HG02981 (cell line): ENCODE data around the gene SESTD1.

Experiments used
- ATAC-seq: cut with Tn5 transposase; IDR thresholded peaks from one replicate; pipeline ENCODE4 v1.9.1; 2021; ENCODE audit warnings: mild to moderate bottlenecking, moderate library complexity; ENCODE audit not compliant: unreplicated experiment

The SESTD1 gene

GRCh38 chr2:179193759-179194394, 70.8 kb downstream of the SESTD1 start:
- no peak for ATAC-seq

- ATAC-seq: no peak
Observed at GRCh38 chr2:179191110-179191509, 73.5 kb downstream of the SESTD1 start.

GRCh38 chr2:179186126-179186525, 78.5 kb downstream of the SESTD1 start:
- ATAC-seq: no peak

- no peak for ATAC-seq
Observed at GRCh38 chr2:179184610-179185009, 80.0 kb downstream of the SESTD1 start.

- no peak for ATAC-seq
Observed at GRCh38 chr2:179181002-179181401, 83.6 kb downstream of the SESTD1 start.

- ATAC-seq: no peak
Observed at GRCh38 chr2:179180242-179180641, 84.4 kb downstream of the SESTD1 start.

GRCh38 chr2:179179719-179180118, 84.9 kb downstream of the SESTD1 start:
- no peak for ATAC-seq

GRCh38 chr2:179177694-179178093, 86.9 kb downstream of the SESTD1 start:
- no peak for ATAC-seq

- no peak for ATAC-seq
Observed at GRCh38 chr2:179174240-179174639, 90.4 kb downstream of the SESTD1 start.

GRCh38 chr2:179172894-179173293, 91.7 kb downstream of the SESTD1 start:
- ATAC-seq: no peak

- no peak for ATAC-seq
Observed at GRCh38 chr2:179171371-179171770, 93.3 kb downstream of the SESTD1 start.

GRCh38 chr2:179170901-179171300, 93.7 kb downstream of the SESTD1 start:
- ATAC-seq: no peak

GRCh38 chr2:179165356-179166000, 99.2 kb downstream of the SESTD1 start:
- ATAC-seq: no peak

- ATAC-seq: no peak
Observed at GRCh38 chr2:179141206-179141605, 123.4 kb downstream of the SESTD1 start.

- ATAC-seq: no peak
Observed at GRCh38 chr2:179140571-179140970, 124.1 kb downstream of the SESTD1 start.

GRCh38 chr2:179139506-179139905, 125.1 kb downstream of the SESTD1 start:
- ATAC-seq: no peak

GRCh38 chr2:179137200-179137759, 127.4 kb downstream of the SESTD1 start:
- no peak for ATAC-seq

- no peak for ATAC-seq
Observed at GRCh38 chr2:179133016-179133415, 131.6 kb downstream of the SESTD1 start.

GRCh38 chr2:179132076-179132475, 132.6 kb downstream of the SESTD1 start:
- ATAC-seq: no peak

- no peak for ATAC-seq
Observed at GRCh38 chr2:179130560-179130959, 134.1 kb downstream of the SESTD1 start.

- ATAC-seq: no peak
Observed at GRCh38 chr2:179129574-179130238, 134.9 kb downstream of the SESTD1 start.

GRCh38 chr2:179125404-179125803, 139.2 kb downstream of the SESTD1 start:
- ATAC-seq: no peak
